Esophagus (tissue), 2 donors: Measurements from ENCODE around the gene DAB2IP. TPM values are rescaled to one million over a fixed set of nuclear protein-coding genes. Genes with fewer than 3 reads are reported as not detected.

ENCODE experiments used
- H3K27ac ChIP-seq, 2 donors: one replicate each; pipeline ENCODE4 v1.5.1; 2013; ENCODE audit warnings: low read depth in 2 of 2, mild to moderate bottlenecking in 2 of 2, inconsistent platforms in 1 of 2, low read length in 1 of 2, moderate library complexity in 1 of 2
- H3K27me3 ChIP-seq, 2 donors: one replicate each; pipeline ENCODE4 v1.6.1; 2013; ENCODE audit warnings: low read length in 2 of 2, control low read depth in 1 of 2, mild to moderate bottlenecking in 1 of 2; ENCODE audit not compliant: insufficient read depth in 2 of 2, control insufficient read depth in 1 of 2
- H3K36me3 ChIP-seq, 2 donors: one replicate each; pipeline ENCODE4 v1.6.1; 2013; ENCODE audit warnings: low read length in 1 of 2; ENCODE audit not compliant: control insufficient read depth in 2 of 2, insufficient read depth in 2 of 2
- H3K4me1 ChIP-seq, 2 donors: one replicate each; pipeline ENCODE4 v1.6.1; 2013; ENCODE audit warnings: low read length in 1 of 2; ENCODE audit not compliant: control insufficient read depth in 2 of 2, insufficient read depth in 2 of 2
- H3K4me3 ChIP-seq, 2 donors: one replicate each; pipeline ENCODE4 v1.5.1; 2013; ENCODE audit warnings: low read length in 2 of 2, mild to moderate bottlenecking in 2 of 2, low read depth in 1 of 2, moderate library complexity in 1 of 2
- H3K9me3 ChIP-seq, 2 donors: one replicate each; pipeline ENCODE4 v1.6.1; 2013; ENCODE audit warnings: mild to moderate bottlenecking in 2 of 2, low read depth in 1 of 2, low read length in 1 of 2, moderate library complexity in 1 of 2; ENCODE audit not compliant: control insufficient read depth in 2 of 2, insufficient read depth in 1 of 2
- WGBS, 2 donors: extraction: QIAGEN DNeasy Blood & Tissue Kit; methylation state at CpG; one replicate each; pipeline ENCODE4 v1.1.7; 2013; 5-methylcytosine and 5-hydroxymethylcytosine counted together
- polyA plus RNA-seq, 2 donors: library from polyadenylated mRNA; stranded (reverse); fragments of 200-250 nt; gene quantifications; one replicate each; pipeline ENCODE4 v1.2.3, GENCODE V29; 2013
- donor health status: healthy with polysubstance abuse.
- donor health status: Bipolar disorder and iron deficiency.

DAB2IP gene
- polyA plus RNA-seq, 2 donors = 16.7 to 26.4 TPM

GRCh38 chr9:121649476-121650216 lies 1.8 kb upstream of the DAB2IP start:
- H3K4me1 ChIP-seq = peaks cover 11 to 15% of the 10 kb centered on the region in 2 donors

GRCh38 chr9:121650217-121651007 lies 1.0 kb upstream of the DAB2IP start:
- Histone ChIP-seq H3K36me3 (no peaks in the 10 kb centered on the region), H3K4me1 (peaks cover 11 to 15% of the 10 kb centered on the region in 2 donors), H3K9me3 (no peaks in the 10 kb centered on the region), H3K27me3 (no peaks in the 10 kb centered on the region), H3K27ac (peak overlapping the region in 1 of 2 donors; percentile 13), H3K4me3 (no peak overlapping the region)
- WGBS, 2 donors = 13 to 18% methylated on average over 12 to 15 of the region's 15 CpGs

More at GRCh38 chr9:121649476-121650216, 1.8 kb upstream of the DAB2IP start:
- H3K36me3 ChIP-seq = no peaks in the 10 kb centered on the region
- no peaks in the 10 kb centered on the region for H3K27me3 ChIP-seq
- H3K27ac ChIP-seq = peak overlapping the region in 1 of 2 donors; percentile 13
- no peaks in the 10 kb centered on the region for H3K9me3 ChIP-seq
- WGBS, 2 donors = 57 to 69% methylated on average over 9 of the region's 9 CpGs
- H3K4me3 ChIP-seq = no peak overlapping the region

GRCh38 chr9:121651008-121651294 lies 483 bp upstream of the DAB2IP start:
- Histone ChIP-seq H3K36me3 (no peaks in the 10 kb centered on the region), H3K4me3 (peak overlapping the region; percentile 45 to 48), H3K9me3 (no peaks in the 10 kb centered on the region), H3K27me3 (no peaks in the 10 kb centered on the region), H3K4me1 (peaks cover 11 to 15% of the 10 kb centered on the region in 2 donors), H3K27ac (peak overlapping the region in 1 of 2 donors; percentile 8)
- 11 to 18% methylated on average over 9 of the region's 9 CpGs for WGBS, 2 donors

- Histone ChIP-seq H3K27ac (peak overlapping the region in 1 of 2 donors; percentile 62), H3K36me3 (no peaks in the 10 kb centered on the region), H3K9me3 (no peaks in the 10 kb centered on the region), H3K27me3 (no peaks in the 10 kb centered on the region), H3K4me3 (peak overlapping the region; percentile 45 to 48), H3K4me1 (peaks cover 11 to 19% of the 10 kb centered on the region in 2 donors)
- WGBS, 2 donors = 3 to 4% methylated on average over 29 of the region's 29 CpGs
Measured at GRCh38 chr9:121652021-121652837, 795 bp downstream of the DAB2IP start.

GRCh38 chr9:121652838-121653231 lies 1.4 kb downstream of the DAB2IP start:
- H3K4me3 ChIP-seq = peak overlapping the region in 1 of 2 donors; percentile 48
- no peaks in the 10 kb centered on the region for H3K27me3 ChIP-seq
- H3K9me3 ChIP-seq = no peaks in the 10 kb centered on the region
- 36 to 44% methylated on average over 2 of the region's 2 CpGs for WGBS, 2 donors
- H3K27ac ChIP-seq = peak overlapping the region in 1 of 2 donors; percentile 62
- H3K36me3 ChIP-seq = no peaks in the 10 kb centered on the region
- H3K4me1 ChIP-seq = peaks cover 11 to 19% of the 10 kb centered on the region in 2 donors

GRCh38 chr9:121654499-121655140 lies 3.2 kb downstream of the DAB2IP start:
- Histone ChIP-seq H3K27ac (no peak overlapping the region), H3K4me3 (no peak overlapping the region), H3K36me3 (no peaks in the 10 kb centered on the region), H3K9me3 (no peaks in the 10 kb centered on the region), H3K27me3 (no peaks in the 10 kb centered on the region), H3K4me1 (peaks cover 11 to 19% of the 10 kb centered on the region in 2 donors)
- 61 to 80% methylated on average over 3 of the region's 3 CpGs for WGBS, 2 donors

GRCh38 chr9:121655231-121655755 lies 3.9 kb downstream of the DAB2IP start:
- 87 to 96% methylated on average over 3 of the region's 3 CpGs for WGBS, 2 donors
- H3K27ac ChIP-seq = no peak overlapping the region
- no peak overlapping the region for H3K4me3 ChIP-seq
- H3K36me3 ChIP-seq = no peaks in the 10 kb centered on the region
- H3K27me3 ChIP-seq = no peaks in the 10 kb centered on the region
- H3K4me1 ChIP-seq = peaks cover 9 to 15% of the 10 kb centered on the region in 2 donors
- H3K9me3 ChIP-seq = no peaks in the 10 kb centered on the region

- peak overlapping the region in 1 of 2 donors; percentile 14 for H3K27ac ChIP-seq
- no peaks in the 10 kb centered on the region for H3K9me3 ChIP-seq
- no peaks in the 10 kb centered on the region for H3K36me3 ChIP-seq
- 74 to 77% methylated on average over 5 of the region's 5 CpGs for WGBS, 2 donors
- no peak overlapping the region for H3K4me3 ChIP-seq
- H3K4me1 ChIP-seq = peaks cover 4 to 10% of the 10 kb centered on the region in 2 donors
- no peaks in the 10 kb centered on the region for H3K27me3 ChIP-seq
Measured at GRCh38 chr9:121656941-121657470, 5.6 kb downstream of the DAB2IP start.
